ENCODE data around the gene ASB15. TPM values are rescaled to one million over a fixed set of nuclear protein-coding genes. Genes with fewer than 3 reads are reported as not detected.

The ASB15 gene
- total RNA-seq, 4 donors from 2014 or later = not detected

- Histone ChIP-seq H3K36me3 (no peaks in the 10 kb centered on the region), H3K27ac (no peak overlapping the region), H3K27me3 (no peaks in the 10 kb centered on the region), H3K4me1 (no peaks in the 10 kb centered on the region), H3K9me3 (no peaks in the 10 kb centered on the region), H3K4me3 (no peak overlapping the region)
- TF ChIP-seq CTCF (IDR thresholded peaks at IDR 0.05) = no peak
- no peak for TF ChIP-seq EP300 (IDR thresholded peaks at IDR 0.05)
- no peak for TF ChIP-seq POLR2A (IDR thresholded peaks at IDR 0.05)
- no peak for DNase-seq (ENCODE audit: low spot score in 2 of 2)
Measured at GRCh38 chr7:123616223-123616622, 14.6 kb downstream of the ASB15 start.

GRCh38 chr7:123621707-123622106 is 20.1 kb downstream of the ASB15 start:
- H3K27me3 ChIP-seq = no peaks in the 10 kb centered on the region
- no peak overlapping the region for H3K4me3 ChIP-seq
- H3K27ac ChIP-seq = no peak overlapping the region
- no peak for TF ChIP-seq CTCF (IDR thresholded peaks at IDR 0.05)
- H3K36me3 ChIP-seq = no peaks in the 10 kb centered on the region
- no peak for DNase-seq (ENCODE audit: low spot score in 2 of 2)
- no peaks in the 10 kb centered on the region for H3K4me1 ChIP-seq
- H3K9me3 ChIP-seq = no peaks in the 10 kb centered on the region
- WGBS, 2 donors = 85 to 93% methylated on average over 4 of the region's 4 CpGs

- Histone ChIP-seq H3K4me1 (no peaks in the 10 kb centered on the region), H3K27ac (no peak overlapping the region), H3K4me3 (no peak overlapping the region), H3K27me3 (no peaks in the 10 kb centered on the region), H3K9me3 (no peaks in the 10 kb centered on the region), H3K36me3 (no peaks in the 10 kb centered on the region)
- no peak for DNase-seq (ENCODE audit: low spot score in 2 of 2)
- TF ChIP-seq CTCF (IDR thresholded peaks at IDR 0.05) (no peak), POLR2A (IDR thresholded peaks at IDR 0.05) (no peak), EP300 (IDR thresholded peaks at IDR 0.05) (no peak)
- 83% methylated on average over 6 of the region's 6 CpGs for WGBS, 2 donors
Measured at GRCh38 chr7:123622660-123623386, 21.2 kb downstream of the ASB15 start.

- Histone ChIP-seq H3K27ac (no peak overlapping the region), H3K4me1 (no peaks in the 10 kb centered on the region), H3K27me3 (no peaks in the 10 kb centered on the region), H3K4me3 (no peak overlapping the region), H3K9me3 (no peaks in the 10 kb centered on the region), H3K36me3 (no peaks in the 10 kb centered on the region)
- peak in 1 of 2 donors; percentile 14 for DNase-seq (ENCODE audit: low spot score in 2 of 2)
- TF ChIP-seq CTCF (IDR thresholded peaks at IDR 0.05) = peak in 1 of 5 experiments; percentile 43
- no peak for TF ChIP-seq EP300 (IDR thresholded peaks at IDR 0.05)
- WGBS, 2 donors = 64 to 69% methylated on average over 12 of the region's 12 CpGs
Measured at GRCh38 chr7:123624527-123625183, 23.0 kb downstream of the ASB15 start.

- H3K36me3 ChIP-seq = no peaks in the 10 kb centered on the region
- H3K4me3 ChIP-seq = no peak overlapping the region
- no peak for DNase-seq (ENCODE audit: low spot score in 2 of 2)
- H3K9me3 ChIP-seq = no peaks in the 10 kb centered on the region
- H3K4me1 ChIP-seq = no peaks in the 10 kb centered on the region
- H3K27ac ChIP-seq = no peak overlapping the region
- H3K27me3 ChIP-seq = no peaks in the 10 kb centered on the region
- TF ChIP-seq EP300 (IDR thresholded peaks at IDR 0.05) = no peak
- no peak for TF ChIP-seq CTCF (IDR thresholded peaks at IDR 0.05)
- TF ChIP-seq POLR2A (IDR thresholded peaks at IDR 0.05) = no peak
- 70% methylated on average over 2 of the region's 2 CpGs for WGBS, 2 donors
Measured at GRCh38 chr7:123625254-123625653, 23.6 kb downstream of the ASB15 start.
